Suppressor macrophage treated with lipopolysaccharide for 4 hours (primary cell): Measurements from ENCODE around the gene TYSND1.
"Not testable (repeated sequence)": the region's sequence is repeated elsewhere in the genome, so short reads cannot be mapped to it uniquely, and the experiment has no call there.

ENCODE experiments used
- DNase-seq: peaks from one replicate; pipeline ENCODE4 v3.0.0-alpha.2; 2020

TYSND1 gene, protein sequence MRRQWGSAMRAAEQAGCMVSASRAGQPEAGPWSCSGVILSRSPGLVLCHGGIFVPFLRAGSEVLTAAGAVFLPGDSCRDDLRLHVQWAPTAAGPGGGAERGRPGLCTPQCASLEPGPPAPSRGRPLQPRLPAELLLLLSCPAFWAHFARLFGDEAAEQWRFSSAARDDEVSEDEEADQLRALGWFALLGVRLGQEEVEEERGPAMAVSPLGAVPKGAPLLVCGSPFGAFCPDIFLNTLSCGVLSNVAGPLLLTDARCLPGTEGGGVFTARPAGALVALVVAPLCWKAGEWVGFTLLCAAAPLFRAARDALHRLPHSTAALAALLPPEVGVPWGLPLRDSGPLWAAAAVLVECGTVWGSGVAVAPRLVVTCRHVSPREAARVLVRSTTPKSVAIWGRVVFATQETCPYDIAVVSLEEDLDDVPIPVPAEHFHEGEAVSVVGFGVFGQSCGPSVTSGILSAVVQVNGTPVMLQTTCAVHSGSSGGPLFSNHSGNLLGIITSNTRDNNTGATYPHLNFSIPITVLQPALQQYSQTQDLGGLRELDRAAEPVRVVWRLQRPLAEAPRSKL

DNA sequence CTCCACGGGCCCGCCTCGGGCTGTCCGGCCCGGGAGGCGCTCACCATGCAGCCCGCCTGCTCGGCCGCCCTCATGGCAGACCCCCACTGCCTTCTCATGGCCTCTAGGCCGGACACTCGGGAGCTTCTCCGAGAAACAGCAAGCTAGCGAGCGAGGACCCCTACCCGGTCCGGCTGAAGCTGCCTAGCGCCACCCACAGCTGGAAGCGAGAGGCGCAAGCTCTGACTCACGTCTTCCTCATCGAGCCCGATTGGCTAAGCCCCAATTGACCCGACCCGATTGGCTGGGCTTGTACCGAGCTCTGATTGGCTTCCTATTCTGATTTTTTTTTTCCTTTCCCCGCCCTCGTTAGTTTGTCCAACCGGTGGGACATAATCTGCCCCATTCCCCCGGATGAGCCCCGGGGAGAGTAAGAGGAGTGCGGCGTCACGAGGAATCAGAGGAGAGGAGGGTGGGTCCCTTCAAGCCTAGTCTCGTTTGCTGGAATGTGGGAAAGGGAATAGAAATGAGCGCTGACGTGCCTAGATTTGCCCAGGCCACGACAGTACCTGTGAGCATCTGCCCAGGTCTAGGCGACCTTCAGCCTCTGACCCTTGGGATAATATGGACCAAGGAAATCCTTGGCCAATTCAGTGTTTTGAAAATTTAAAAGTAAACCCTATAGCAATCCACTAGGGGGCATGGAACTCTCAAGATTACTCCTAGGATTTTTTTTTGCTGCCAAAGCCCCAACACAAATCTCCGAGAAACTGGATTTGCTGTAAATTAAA is at the start of gene TYSND1:
TSS of gene TYSND1 (minus strand) at position 212 of the 770 bp plus-strand sequence. CDS start at position 98, 114 bp downstream.
- peak; percentile 96 for DNase-seq

DNA sequence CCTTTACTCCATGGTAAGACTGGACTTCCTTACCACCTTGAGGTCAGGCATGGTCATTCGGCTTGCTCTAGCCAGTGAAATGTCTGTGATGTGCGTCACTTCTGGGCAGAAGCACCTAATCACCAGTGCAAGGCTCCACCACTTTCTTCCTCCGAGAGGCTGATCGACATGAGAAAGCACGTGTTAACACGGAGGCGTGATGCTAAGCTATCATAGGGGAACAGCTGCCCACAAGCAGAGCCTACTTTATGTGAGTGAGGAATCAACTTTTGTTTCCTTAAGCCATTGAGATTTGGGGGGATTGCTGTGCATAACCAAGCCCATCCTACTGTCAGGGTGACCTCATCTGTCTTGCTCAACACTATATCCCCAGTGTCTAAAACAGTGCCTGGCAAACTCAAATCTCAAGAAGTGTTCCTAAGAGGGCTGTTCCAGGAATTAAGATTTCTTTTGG is 46.9 kb upstream of the TYSND1 start:
- DNase-seq, result peak; percentile 48

DNA sequence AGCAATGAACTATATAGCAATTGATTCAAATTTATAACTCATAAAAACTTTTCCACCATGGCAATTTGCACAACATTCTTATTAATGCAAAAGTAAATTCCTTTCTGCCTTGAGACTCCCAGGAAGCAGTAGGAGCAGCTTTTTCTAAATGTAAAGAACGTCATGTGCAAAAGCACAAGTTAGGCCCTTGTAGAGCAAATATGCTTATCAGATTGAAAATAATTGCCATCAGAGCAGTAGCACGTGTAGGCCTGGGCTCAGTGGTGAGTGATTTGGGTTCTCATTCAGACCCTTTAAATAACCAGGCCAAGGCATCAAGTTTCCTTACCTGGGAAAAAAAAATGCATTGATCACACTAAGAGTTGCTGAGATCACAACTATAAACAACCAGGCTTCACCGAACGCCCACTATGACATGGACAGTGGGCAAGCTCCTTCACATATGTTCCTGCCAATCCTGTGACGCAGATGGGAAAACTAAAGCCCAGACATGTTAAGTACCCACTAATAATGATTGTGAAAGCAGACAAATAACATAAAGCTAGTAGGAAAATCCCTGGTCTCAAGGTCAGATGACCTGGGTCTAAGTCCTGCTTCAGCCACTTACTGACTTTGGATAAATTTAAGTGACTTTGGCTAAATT is 45.9 kb upstream of the TYSND1 start:
- peak; percentile 61 for DNase-seq

DNA sequence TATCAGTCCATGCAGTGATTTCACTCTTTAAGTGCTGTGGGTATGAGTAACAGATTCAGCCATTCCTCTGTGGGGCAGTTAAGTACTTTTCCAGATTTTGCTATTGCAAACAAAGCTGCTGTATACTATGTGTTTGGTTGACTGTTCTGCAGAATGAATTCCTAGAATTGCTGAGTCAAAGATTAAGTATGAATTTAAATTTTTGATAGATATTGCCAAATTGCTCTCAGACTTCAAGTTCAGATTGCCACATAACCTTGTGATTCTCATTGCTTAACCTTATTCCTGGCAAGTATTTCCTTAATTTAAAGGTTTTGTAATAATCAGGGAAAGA is 45.4 kb upstream of the TYSND1 start:
- DNase-seq, result peak; percentile 73

DNA sequence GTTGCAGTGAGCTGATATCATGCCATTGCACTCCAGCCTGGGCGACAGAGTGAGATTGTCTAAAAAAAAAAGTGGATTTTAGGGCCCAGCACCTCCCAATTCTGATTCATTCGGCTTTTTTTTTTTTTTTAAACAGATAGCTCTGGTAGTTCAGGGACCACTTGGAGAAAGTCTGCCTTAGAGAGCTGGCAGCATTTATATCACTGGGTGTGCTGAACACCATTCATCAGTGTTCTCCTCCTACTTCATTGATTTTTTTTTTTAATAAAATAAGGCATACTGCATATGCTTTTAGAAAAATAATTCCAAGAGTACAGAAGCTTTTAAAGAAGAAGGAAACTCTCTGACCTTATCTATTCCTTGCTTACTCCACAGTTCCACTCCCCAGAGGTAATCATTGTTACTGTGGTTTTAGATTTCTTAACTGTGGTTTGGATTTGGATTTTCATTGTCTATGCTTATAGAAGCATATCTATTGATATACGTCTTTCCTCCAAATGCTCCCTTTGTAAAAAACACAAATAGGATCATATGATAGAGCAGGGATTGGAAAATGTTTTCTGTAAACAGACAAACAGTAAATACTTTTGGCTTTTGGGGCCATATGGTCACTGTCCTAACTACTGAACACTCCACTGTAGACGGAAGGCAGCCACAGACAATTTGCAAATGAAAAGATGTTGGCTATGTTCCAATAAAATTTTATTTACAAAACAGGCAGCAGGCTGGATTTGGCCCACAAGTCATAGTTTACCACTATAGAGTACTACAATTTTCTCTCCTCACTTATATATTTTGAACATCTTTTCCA is 44.9 kb upstream of the TYSND1 start:
- DNase-seq, result no peak

DNA sequence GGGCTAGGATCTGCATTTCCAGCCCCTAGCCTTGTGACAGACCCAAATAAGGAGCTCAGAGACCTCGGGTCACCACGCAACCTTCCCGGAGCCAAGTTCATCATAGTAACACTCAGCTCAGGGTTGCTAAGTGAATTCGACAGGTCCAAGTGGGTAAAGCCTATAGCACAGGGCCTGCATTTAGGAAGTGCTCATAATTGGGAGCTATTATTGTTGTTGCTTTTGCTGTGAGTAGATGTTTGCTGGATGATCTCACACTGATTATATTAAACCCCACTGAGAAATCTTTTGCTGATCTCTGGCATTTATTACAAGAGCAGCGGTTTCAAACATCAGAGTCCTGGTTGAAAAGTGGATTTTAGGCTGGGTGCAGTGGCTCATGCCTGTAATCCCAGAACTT is 44.1 kb upstream of the TYSND1 start:
- DNase-seq, result no peak

DNA sequence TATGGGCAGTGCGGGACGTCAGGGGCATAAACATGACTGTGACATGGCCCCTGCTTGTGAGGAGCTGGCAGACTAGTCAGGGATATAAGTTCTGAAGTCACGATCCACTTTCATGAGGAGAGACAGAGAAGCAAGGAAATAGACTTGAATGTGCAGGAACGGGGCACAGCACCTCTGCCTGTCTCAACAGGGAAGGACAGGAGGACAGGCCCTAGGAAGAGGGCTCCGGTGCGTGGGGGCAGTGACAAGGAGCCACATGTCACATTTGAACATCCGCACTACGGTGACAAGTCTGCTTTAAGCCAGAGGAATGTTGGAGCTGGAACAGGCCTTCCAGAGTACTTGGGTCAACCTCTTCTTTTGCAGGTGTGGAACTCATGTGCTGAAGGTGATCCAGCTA is 43.6 kb upstream of the TYSND1 start:
- no peak for DNase-seq

DNA sequence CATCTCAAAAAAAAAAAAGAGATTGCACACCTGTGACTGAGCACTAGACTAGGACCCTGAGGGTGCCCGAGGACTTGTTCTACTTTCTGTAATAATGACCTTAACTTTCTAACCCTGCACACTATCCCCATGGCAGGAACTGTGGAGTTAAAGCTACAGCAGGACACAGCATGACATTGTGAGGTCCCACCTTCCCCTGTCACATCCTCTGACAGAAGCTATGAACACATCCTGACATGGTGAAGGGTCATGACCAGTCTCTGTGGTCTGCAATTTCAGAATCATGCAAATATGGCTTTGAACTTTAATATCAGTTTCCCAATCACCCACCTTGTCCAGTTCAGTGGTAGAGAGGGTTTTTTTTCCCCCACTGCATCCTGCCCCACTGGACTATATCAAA is 42.3 kb upstream of the TYSND1 start:
- DNase-seq, result peak; percentile 23

DNA sequence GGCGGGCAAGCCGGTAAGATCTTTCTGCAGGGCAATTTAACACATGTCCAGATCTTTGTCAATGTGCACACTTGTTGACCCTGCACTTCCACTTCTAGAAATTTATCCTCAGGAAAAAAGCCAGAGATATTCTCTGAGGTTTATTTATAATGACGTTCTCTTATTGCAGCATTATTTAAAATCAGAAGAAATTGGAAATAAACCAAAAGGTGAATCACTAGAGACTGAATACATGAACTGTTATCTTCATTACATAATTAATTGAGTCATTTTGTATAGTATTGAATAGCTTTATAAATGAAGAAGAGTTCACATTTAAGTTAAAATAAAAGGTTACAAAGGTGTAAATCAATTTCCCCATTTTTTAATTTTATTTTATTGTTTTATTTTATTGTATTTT is 40.1 kb upstream of the TYSND1 start:
- DNase-seq, result no peak

DNA sequence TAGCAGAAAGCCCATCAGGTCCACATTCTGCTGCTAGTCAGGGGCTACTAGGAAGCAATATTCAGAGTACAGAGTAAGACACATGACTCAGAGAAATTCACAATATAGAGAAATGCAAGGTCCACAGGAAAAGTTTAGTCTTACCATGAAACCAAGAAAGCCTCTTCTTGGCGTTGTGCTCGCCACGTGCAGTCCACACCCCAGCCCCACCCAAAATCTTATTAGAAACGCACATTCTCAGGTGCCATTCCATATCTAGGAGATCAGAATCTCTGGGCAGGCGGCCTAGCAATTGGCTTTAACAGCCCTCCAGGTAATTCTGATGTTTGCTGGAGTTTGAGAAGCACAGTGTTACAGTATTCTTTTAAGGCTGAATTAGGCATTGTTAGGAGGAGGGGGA is 39.6 kb upstream of the TYSND1 start:
- DNase-seq, result no peak

DNA sequence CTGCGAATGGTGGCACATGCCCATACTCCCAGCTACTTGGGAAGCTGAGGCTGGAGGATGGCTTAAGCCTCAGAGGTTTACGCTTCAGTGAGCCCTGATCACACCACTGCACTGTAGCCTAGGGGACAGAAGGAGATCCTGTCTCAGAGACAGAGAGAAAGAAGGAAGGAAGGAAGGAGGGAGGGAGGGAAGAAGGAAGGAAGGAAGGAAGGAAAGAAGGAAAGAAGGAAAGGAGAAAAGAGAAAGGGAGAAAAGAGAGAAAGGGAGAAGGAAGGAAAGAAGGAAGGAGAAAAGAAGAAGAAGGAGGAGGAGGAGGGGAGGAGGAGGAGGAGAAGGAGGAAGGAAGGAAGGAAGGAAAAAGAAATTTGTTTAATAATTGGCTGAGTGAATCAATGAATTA is 36.8 kb upstream of the TYSND1 start:
- DNase-seq, result no peak

DNA sequence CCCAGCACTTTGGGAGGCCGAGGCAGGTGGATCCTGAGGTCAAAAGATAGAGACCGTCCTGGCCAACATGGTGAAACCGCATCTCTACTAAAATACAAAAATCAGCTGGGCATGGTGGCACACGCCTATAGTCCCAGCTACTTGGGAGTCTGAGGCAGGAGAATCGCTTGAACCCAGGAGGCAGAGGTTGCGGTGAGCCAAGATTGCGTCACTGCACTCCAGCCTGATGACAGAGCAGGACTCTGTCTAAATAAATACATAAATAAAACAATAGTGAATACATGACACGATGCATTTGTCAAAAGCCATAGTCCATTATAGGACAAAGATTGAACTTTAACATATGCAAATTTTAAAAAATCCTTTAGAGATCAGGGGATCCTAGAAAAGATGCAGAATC is 32.7 kb upstream of the TYSND1 start:
- not testable (repeated sequence) for DNase-seq

DNA sequence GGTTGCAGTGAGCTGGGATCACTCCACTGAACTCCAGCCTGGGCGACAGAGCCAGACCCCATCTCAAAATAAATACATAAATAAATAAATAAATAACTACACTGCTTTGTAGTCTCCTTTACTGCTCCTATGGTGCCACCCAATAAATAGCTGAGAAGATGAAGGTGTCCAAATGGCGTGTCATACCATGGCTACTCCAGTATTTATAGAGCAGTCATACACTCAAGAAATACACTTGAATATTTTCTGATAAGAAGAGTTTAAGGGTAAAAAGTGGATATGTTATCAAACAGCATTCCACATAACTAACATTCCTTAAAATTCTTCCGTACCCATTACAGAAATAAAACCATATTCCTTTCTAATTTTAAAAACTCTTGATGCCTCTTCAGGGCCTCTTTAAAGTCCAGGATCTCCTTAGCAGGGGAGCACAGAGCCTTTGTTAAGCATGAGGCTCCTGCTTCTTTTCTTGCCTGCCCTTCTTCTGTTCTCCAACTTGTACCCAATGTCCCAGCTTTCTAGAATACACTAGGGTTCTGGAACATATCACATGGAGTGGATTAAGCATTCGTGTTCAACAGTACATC is 31.7 kb upstream of the TYSND1 start:
- no peak for DNase-seq

DNA sequence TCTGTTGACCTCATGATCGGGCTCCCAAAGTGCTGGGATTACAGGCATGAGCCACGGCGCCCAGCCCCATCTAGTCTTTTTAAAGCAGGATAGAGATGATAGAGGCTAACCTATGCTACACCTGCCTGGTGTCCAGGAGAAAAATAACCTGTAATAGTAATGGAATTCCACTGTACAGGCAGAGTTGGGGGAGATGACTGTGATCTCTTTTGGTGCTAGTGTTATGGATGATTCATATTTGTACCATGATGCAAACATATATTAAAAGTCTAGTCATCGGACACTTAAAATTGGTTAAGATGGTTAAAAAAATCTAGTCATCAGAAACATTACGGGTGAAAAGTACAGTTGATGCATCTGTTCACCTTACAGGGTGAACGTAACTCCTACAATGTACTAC is 29.9 kb upstream of the TYSND1 start:
- DNase-seq, result no peak

DNA sequence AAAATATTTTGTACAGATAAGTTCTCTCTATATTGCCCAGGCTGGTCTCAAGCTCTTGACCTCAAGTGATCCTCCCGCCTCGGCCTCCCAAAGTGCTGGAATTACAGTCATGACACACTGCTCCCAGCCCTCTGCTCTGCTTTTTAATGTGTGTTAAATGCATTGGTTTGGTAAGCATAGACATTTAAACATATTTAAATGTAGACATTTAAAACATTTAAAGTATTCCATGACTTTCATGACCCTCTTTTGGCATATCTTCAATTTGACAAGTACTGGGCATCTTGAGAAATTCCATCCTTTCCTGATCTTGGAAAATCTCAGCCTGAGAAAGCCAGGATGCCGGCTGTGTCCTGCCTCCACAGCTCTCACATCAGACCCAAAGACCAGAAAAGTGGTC is 29.0 kb upstream of the TYSND1 start:
- DNase-seq, result no peak

DNA sequence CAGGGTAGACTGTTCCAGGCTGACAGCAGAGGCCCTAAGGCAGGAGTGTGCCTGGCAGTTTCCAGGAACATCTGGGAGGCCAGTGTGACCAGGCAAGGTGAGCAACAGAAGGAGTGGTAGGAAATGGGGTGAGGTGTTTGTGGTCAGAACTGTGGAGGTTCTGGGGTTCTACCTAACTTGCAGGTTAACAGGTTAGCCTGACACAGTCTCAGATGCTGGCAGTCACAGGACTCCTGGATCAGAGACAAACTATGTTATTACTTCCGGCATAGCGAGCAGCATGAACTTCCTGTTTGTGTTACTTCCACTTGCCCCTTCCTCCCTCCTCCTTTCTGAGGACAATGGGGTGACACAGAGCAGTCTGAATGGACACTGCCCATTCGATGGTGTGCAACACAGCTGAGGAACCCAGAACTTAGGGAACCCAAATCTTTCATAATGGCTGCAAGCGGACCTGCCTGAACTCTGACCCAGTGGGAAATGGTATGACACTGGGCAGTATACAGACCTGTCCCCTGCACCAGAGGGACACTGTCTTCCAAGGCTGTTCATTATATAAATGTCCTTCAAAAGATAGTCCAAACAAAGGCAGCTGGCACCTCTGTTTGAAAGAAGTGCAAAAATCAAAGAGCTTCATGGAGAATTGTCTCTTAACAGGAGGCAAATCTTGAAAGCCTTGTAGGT is 27.7 kb upstream of the TYSND1 start:
- DNase-seq, result peak; percentile 62

DNA sequence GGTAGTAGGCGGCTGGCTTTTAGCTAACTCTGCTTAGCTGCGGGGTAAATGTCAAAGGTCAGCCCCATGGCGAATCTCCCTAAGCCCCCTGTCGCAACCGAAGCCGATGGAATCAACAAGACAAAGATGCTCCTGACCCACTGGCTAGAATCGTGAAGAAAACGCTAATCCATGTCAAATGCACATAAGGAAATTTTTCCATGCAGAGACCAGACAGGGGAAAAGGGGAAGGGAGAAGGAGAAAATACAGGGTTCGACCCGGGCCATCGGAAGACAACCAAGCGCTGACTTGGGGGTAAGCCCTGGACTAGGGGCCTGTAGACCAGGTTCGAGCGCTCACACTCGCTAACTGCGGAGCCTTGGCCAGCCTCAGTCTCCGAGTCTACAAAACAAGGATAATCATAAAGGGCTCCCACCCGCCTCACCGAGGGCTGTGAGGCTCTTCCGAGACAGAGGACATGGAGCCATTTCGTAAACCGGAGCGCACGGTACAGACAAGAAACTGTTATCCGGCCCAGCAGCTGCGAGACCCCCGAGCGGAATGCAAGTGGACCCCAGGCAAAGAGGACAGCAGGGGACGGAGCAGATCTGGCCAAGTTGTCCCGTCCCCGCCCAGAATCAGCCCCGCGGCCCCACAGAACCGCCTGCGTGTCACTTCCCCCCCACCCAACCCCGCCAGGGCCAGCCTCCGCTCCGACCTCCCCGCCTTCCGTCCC is 23.3 kb upstream of the TYSND1 start:
- peak; percentile 56 for DNase-seq

DNA sequence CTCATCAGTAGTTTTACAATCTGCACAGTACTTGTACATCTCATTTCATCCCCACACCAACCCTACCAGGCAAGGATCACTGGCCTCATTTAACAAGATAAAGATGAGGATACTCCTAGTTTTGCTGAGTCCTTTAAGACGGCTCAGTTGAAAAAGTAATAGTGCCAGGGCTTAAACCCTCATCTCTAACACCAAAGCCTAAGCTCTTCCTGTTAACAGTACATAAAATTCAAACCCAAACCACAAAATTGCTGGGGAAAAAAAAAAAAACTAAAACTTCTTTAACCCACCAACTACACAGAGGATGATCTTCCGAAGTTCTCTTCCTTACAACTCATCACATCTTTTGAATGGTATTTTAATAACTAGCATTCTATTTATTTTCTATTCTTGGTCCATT is 22.5 kb upstream of the TYSND1 start:
- DNase-seq, result no peak

DNA sequence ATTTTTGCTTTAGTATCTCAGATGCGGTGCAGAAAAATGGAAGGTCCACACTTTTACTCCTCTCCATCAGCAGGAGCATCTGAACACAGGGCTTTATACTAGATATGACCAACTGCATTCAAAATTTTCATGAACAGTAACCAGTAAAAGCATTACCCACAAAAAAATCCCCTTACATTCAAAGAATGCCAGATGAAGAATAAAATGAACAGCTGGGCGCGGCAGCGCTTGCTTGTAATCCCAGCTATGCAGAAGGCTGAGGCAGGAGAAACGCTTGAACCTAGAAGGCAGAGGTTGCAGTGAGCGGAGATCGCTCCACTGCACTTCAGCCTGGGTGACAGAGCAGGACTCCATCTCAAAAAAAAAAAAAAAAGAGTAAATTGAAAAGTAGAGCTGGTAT is 20.7 kb upstream of the TYSND1 start:
- DNase-seq, result no peak

DNA sequence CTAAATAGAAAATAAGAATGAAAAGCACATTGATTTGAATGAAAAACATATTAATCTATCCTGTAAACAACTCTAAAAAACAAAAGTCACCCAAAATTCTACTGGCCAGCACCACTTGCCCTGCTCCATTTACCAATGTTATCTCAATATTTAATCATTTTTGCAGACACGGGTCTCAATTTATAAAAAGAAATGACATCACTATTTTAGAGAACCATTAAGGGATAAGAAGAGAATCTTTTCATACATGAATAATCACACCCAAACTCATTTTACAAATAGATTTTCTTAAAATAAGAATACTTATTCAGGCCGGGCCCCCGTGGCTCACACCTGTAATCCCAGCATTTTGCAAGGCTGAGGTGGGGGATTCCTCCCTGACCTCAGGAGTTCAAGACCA is 19.9 kb upstream of the TYSND1 start:
- DNase-seq, result no peak

DNA sequence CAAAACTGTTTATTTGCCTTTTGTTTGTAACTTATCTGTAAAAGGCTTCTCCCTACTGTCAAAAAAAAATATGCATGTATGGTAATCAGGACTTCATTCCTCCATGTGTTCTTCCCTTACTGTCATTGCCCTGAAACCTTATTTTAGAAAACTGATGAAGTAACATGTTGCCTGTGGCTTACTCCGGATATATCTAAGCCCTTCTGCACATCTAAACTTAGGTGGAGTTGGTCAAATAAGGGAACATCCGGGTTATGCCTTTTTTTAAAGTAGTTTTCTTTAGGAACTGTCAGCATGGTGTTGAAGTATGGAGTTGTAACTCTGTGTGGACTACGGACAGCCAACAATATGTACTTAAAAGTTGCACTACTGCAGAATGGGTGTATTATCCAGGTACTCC is 17.7 kb upstream of the TYSND1 start:
- no peak for DNase-seq
